Endothelial cell of umbilical vein (primary cell): ENCODE results near the gene OR13C5.
"Not testable (repeated sequence)": the region's sequence is repeated elsewhere in the genome, so short reads cannot be mapped to it uniquely, and the experiment has no call there.

Source experiments
- EZH2 ChIP-seq: IDR thresholded peaks from 2 replicates; pipeline ENCODE4 v1.6.1; 2012; ENCODE audit warnings: borderline replicate concordance, low read depth, mild to moderate bottlenecking, moderate library complexity, low read length, inconsistent platforms; ENCODE audit not compliant: severe bottlenecking
- MYC ChIP-seq: IDR thresholded peaks from one replicate; pipeline ENCODE4 v1.6.1; 2011; ENCODE audit warnings: mild to moderate bottlenecking, low read depth, low read length
- POLR2A ChIP-seq: IDR thresholded peaks from 2 replicates; pipeline ENCODE4 v1.6.1; 2012; ENCODE audit warnings: low read depth, mild to moderate bottlenecking, control low read depth, low read length
- POLR2AphosphoS5 ChIP-seq: IDR thresholded peaks from 2 replicates; pipeline ENCODE4 v1.6.1; 2012; ENCODE audit warnings: low read depth, mild to moderate bottlenecking, control low read depth, low read length, moderate library complexity; ENCODE audit not compliant: insufficient read depth
- TF ChIP-seq, protein P1 (sequence below), 2 donors: IDR thresholded peaks; 1 replicate in 1 of 2; 2 replicates in 1 of 2; pipeline ENCODE4 v1.5.1; 2011; ENCODE audit warnings: low read length in 2 of 2, mild to moderate bottlenecking in 2 of 2, moderate library complexity in 2 of 2, control low read depth in 1 of 2, inconsistent platforms in 1 of 2, low read depth in 1 of 2; ENCODE audit not compliant: insufficient read depth in 1 of 2; ENCODE audit errors: extremely low read depth in 1 of 2

DNA sequence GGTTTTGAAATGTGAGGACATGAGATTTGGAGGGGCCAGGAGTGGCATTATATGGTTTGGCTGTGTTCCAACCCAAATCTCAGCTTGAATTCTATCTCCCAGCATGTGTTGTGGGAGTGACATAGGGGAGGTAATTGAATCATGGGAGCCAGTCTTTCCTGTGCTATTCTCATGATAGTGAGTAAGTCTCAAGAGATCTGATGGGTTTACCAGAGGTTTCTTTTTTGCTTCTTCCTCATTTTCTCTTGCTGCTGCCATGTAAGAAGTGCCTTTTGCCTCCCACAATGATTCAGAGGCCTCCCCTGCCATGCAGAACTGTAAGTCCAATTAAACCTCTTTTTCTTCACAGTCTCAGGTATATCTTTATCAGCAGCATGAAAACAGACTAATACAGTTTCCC lies 26.8 kb upstream of the OR13C5 start:
- TF ChIP-seq POLR2A, MYC, EZH2, POLR2AphosphoS5: not testable (repeated sequence)
- TF ChIP-seq, protein P1, sequence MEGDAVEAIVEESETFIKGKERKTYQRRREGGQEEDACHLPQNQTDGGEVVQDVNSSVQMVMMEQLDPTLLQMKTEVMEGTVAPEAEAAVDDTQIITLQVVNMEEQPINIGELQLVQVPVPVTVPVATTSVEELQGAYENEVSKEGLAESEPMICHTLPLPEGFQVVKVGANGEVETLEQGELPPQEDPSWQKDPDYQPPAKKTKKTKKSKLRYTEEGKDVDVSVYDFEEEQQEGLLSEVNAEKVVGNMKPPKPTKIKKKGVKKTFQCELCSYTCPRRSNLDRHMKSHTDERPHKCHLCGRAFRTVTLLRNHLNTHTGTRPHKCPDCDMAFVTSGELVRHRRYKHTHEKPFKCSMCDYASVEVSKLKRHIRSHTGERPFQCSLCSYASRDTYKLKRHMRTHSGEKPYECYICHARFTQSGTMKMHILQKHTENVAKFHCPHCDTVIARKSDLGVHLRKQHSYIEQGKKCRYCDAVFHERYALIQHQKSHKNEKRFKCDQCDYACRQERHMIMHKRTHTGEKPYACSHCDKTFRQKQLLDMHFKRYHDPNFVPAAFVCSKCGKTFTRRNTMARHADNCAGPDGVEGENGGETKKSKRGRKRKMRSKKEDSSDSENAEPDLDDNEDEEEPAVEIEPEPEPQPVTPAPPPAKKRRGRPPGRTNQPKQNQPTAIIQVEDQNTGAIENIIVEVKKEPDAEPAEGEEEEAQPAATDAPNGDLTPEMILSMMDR (IDR thresholded peaks at IDR 0.05; ENCODE audit: extremely low read depth in 1 of 2, insufficient read depth in 1 of 2, low read depth in 1 of 2, low read length in 2 of 2), result not testable (repeated sequence)
